Central memory CD8-positive, alpha-beta T cell (primary cell): ENCODE data around the gene TNFRSF13B.
"Not testable (repeated sequence)": the region's sequence is repeated elsewhere in the genome, so short reads cannot be mapped to it uniquely, and the experiment has no call there.

Experiments
- ATAC-seq: fragments of 150-1000 bp; cut with Tn5 transposase; replicated peaks from 2 replicates; pipeline ENCODE4 v1.10.0; 2022; ENCODE audit warnings: mild to moderate bottlenecking, moderate FRiP score, moderate number of reproducible peaks; ENCODE audit not compliant: poor library complexity, severe bottlenecking; ENCODE audit errors: extremely low read depth
- DNase-seq, 2 donors: peaks; one replicate each; pipeline ENCODE4 v3.0.0; 2021; ENCODE audit warnings: low spot score in 2 of 2
- H3K27ac Mint-ChIP-seq: one replicate; pipeline ENCODE4 v1.8.0; 2022; ENCODE audit warnings: low read depth, mild to moderate bottlenecking, moderate library complexity, mixed read lengths
- H3K27me3 Mint-ChIP-seq: one replicate; pipeline ENCODE4 v1.8.0; 2022; ENCODE audit warnings: mixed read lengths
- H3K36me3 Mint-ChIP-seq: one replicate; pipeline ENCODE4 v1.8.0; 2022; ENCODE audit warnings: mild to moderate bottlenecking, moderate library complexity, mixed read lengths; ENCODE audit not compliant: insufficient read depth
- H3K4me1 Mint-ChIP-seq: one replicate; pipeline ENCODE4 v1.8.0; 2022; ENCODE audit warnings: mixed read lengths
- H3K4me3 Mint-ChIP-seq: one replicate; pipeline ENCODE4 v1.8.0; 2022; ENCODE audit warnings: mild to moderate bottlenecking, moderate library complexity, mixed read lengths
- H3K9me3 Mint-ChIP-seq: one replicate; pipeline ENCODE4 v1.8.0; 2022; ENCODE audit warnings: mixed read lengths

TNFRSF13B gene

GRCh38 chr17:16974569-16975276, 2.8 kb upstream of the TNFRSF13B start:
- H3K9me3 Mint-ChIP-seq = no peaks in the 10 kb centered on the region
- H3K4me3 Mint-ChIP-seq = no peak overlapping the region
- peaks cover 4% of the 10 kb centered on the region for H3K4me1 Mint-ChIP-seq
- no peak overlapping the region for H3K27ac Mint-ChIP-seq
- peaks cover 1% of the 10 kb centered on the region for H3K36me3 Mint-ChIP-seq
- no peak for ATAC-seq
- no peak for DNase-seq
- H3K27me3 Mint-ChIP-seq = no peaks in the 10 kb centered on the region

GRCh38 chr17:16973760-16974540, 2.0 kb upstream of the TNFRSF13B start:
- peaks cover 4% of the 10 kb centered on the region for H3K4me1 Mint-ChIP-seq
- ATAC-seq (no peak), DNase-seq (no peak)
- H3K4me3 Mint-ChIP-seq = no peak overlapping the region
- H3K27ac Mint-ChIP-seq = no peak overlapping the region
- H3K9me3 Mint-ChIP-seq = no peaks in the 10 kb centered on the region
- H3K27me3 Mint-ChIP-seq = no peaks in the 10 kb centered on the region
- peaks cover 1% of the 10 kb centered on the region for H3K36me3 Mint-ChIP-seq

GRCh38 chr17:16973043-16973442, 1.1 kb upstream of the TNFRSF13B start:
- not testable (repeated sequence) for H3K27me3 Mint-ChIP-seq, H3K4me1 Mint-ChIP-seq, H3K9me3 Mint-ChIP-seq, DNase-seq, ATAC-seq, H3K36me3 Mint-ChIP-seq, H3K27ac Mint-ChIP-seq, H3K4me3 Mint-ChIP-seq

- Mint-ChIP-seq H3K9me3 (no peaks in the 10 kb centered on the region), H3K36me3 (peaks cover 1% of the 10 kb centered on the region), H3K4me3 (no peak overlapping the region), H3K4me1 (peaks cover 4% of the 10 kb centered on the region), H3K27me3 (no peaks in the 10 kb centered on the region), H3K27ac (no peak overlapping the region)
- DNase-seq (no peak), ATAC-seq (no peak)
These were observed 428 bp upstream of the TNFRSF13B start for GRCh38 chr17:16972346-16972745.

GRCh38 chr17:16969931-16970906, 1.7 kb downstream of the TNFRSF13B start:
- Mint-ChIP-seq H3K4me3 (no peak overlapping the region), H3K27me3 (peaks cover 14% of the 10 kb centered on the region), H3K4me1 (no peaks in the 10 kb centered on the region), H3K27ac (no peak overlapping the region), H3K36me3 (peaks cover 1% of the 10 kb centered on the region), H3K9me3 (no peaks in the 10 kb centered on the region)
- ATAC-seq = no peak
- DNase-seq = no peak

GRCh38 chr17:16968786-16969185, 3.1 kb downstream of the TNFRSF13B start:
- Mint-ChIP-seq H3K4me3 (no peak overlapping the region), H3K27me3 (peaks cover 24% of the 10 kb centered on the region), H3K27ac (no peak overlapping the region), H3K4me1 (no peaks in the 10 kb centered on the region), H3K36me3 (peaks cover 1% of the 10 kb centered on the region), H3K9me3 (no peaks in the 10 kb centered on the region)
- ATAC-seq = no peak
- DNase-seq = no peak

GRCh38 chr17:16962804-16963203, 9.1 kb downstream of the TNFRSF13B start:
- no peak for DNase-seq
- H3K36me3 Mint-ChIP-seq = no peaks in the 10 kb centered on the region
- H3K27me3 Mint-ChIP-seq = peaks cover 40% of the 10 kb centered on the region
- no peaks in the 10 kb centered on the region for H3K9me3 Mint-ChIP-seq
- no peak overlapping the region for H3K27ac Mint-ChIP-seq
- no peaks in the 10 kb centered on the region for H3K4me1 Mint-ChIP-seq
- ATAC-seq = no peak
- no peak overlapping the region for H3K4me3 Mint-ChIP-seq

GRCh38 chr17:16961792-16962191, 10.1 kb downstream of the TNFRSF13B start:
- no peaks in the 10 kb centered on the region for H3K9me3 Mint-ChIP-seq
- H3K27ac Mint-ChIP-seq = no peak overlapping the region
- no peak overlapping the region for H3K4me3 Mint-ChIP-seq
- peaks cover 48% of the 10 kb centered on the region for H3K27me3 Mint-ChIP-seq
- no peaks in the 10 kb centered on the region for H3K36me3 Mint-ChIP-seq
- DNase-seq = no peak
- no peaks in the 10 kb centered on the region for H3K4me1 Mint-ChIP-seq
- no peak for ATAC-seq

- not testable (repeated sequence) for H3K4me1 Mint-ChIP-seq, H3K9me3 Mint-ChIP-seq, H3K27ac Mint-ChIP-seq, ATAC-seq, H3K36me3 Mint-ChIP-seq, H3K4me3 Mint-ChIP-seq, DNase-seq
- H3K27me3 Mint-ChIP-seq = peaks cover 50% of the 10 kb centered on the region
These were observed 10.9 kb downstream of the TNFRSF13B start for GRCh38 chr17:16961022-16961421.

GRCh38 chr17:16955011-16955410, 16.9 kb downstream of the TNFRSF13B start:
- H3K36me3 Mint-ChIP-seq, DNase-seq, H3K4me3 Mint-ChIP-seq, H3K4me1 Mint-ChIP-seq, ATAC-seq, H3K27ac Mint-ChIP-seq, H3K9me3 Mint-ChIP-seq: not testable (repeated sequence)
- H3K27me3 Mint-ChIP-seq = peaks cover 74% of the 10 kb centered on the region

- peaks cover 74% of the 10 kb centered on the region for H3K27me3 Mint-ChIP-seq
- no peak overlapping the region for H3K4me3 Mint-ChIP-seq
- no peak for ATAC-seq
- no peaks in the 10 kb centered on the region for H3K36me3 Mint-ChIP-seq
- peaks cover 3% of the 10 kb centered on the region for H3K9me3 Mint-ChIP-seq
- H3K4me1 Mint-ChIP-seq = no peaks in the 10 kb centered on the region
- no peak overlapping the region for H3K27ac Mint-ChIP-seq
- no peak for DNase-seq
These were observed 17.4 kb downstream of the TNFRSF13B start for GRCh38 chr17:16954521-16954920.

- ATAC-seq (no peak), DNase-seq (no peak)
- Mint-ChIP-seq H3K27ac (no peak overlapping the region), H3K27me3 (peaks cover 80% of the 10 kb centered on the region), H3K9me3 (peaks cover 9% of the 10 kb centered on the region), H3K36me3 (no peaks in the 10 kb centered on the region), H3K4me3 (no peak overlapping the region), H3K4me1 (no peaks in the 10 kb centered on the region)
These were observed 18.1 kb downstream of the TNFRSF13B start for GRCh38 chr17:16953841-16954240.
